Measurements from ENCODE around the gene AIPL1.

DNA sequence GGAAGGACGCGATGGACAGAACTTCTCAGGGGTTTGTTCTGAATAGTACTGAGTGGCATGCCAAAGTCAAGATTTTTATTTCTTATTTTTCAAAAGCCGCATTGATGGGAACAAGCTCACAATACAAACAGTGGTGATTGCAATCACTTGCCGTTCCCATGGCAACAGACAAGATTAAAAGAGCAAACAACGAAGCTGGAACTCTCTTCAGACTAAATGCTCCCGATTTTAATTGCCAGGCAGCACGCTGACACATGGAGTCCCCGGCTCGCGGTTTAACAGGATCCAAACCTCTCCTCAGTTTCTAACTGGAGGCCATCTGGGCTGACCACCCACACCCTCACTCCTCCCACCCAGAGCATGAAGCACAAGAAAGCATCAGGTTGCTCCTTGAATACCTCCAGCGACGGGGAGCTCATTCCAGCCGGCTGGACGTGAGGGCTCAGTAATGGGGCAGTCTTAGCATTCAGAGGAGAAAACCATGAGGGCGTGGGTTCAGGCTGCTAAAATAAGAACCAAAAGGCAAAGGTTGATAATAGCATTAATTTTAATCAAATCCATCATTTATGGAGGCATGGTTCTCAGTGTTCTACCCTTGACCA is 41.5 kb downstream of the AIPL1 start:
- no peak for TF ChIP-seq CTCF (IDR thresholded peaks at IDR 0.05; ENCODE audit: poor library complexity)
- no peak for TF ChIP-seq EZH2 (IDR thresholded peaks at IDR 0.05; ENCODE audit: borderline replicate concordance)
